ENCODE measurements around the gene DSC3.
A peak's percentile ranks its signal among the peaks of the same experiment; 100 is the strongest.

Gene DSC3

DNA sequence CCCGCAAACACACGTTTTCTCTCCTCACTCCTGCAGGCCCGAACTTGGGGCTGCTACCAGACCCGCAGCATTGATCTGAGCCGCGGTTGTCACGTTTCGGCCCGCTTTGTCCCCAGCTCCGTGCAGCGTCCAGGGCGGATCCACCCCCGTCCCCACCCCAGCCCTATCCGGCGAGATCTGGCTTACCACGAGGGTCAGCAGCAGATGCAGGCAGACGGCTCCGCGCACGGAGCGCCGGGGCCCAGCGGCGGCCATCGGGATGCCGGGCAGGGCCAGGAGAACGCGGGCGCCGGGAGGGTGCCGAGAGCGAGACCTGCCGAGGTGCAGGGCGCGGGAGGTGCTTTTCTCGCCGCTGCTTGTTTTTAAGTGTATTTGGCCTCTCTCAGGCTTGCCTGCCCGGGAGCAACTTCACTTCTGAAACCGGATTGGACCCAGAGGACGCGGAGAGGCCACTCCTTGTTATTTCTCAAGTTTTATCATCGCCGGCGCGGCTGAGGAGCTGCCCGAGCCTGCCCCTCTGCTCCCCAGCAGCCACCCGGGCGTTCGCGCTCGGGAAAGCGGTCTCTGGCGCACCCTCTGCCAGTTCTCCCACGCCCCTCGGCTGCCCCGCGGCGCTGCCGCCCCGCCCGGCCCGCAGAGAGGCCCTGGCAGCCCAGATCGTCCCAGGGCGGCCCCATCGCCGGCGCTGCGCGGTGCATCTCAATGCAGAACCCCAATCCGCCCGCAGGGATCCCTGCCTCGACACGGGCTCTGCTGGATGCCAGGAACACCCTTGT lies at the start of gene DSC3:
TSS of gene DSC3 (minus strand) at position 337 of the 776 bp plus-strand sequence. CDS start at position 255, 82 bp downstream.
- DNase-seq = peak; percentile 20

GRCh38 chr18:31091350-31091749 lies 48.8 kb upstream of the DSC3 start:
- DNase-seq = no peak

DNA sequence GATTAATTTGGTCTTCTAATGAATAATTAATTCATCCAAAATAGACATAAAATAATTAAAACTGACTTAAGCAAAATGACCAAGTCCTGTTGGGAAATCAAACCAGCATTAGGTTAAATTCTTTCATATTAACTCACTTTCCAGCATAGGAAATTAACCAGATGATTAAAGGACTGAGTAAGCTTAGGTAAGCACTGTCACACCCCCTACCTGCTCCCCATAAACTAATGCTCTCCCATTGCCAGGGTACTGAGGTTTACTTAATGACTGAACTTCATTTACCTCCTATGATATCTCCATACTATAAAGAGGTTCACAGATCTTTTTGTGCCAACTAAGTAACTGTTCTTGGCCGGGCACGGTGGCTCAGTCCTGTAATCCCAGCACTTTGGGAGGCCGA lies 46.0 kb upstream of the DSC3 start:
- no peak for DNase-seq

DNA sequence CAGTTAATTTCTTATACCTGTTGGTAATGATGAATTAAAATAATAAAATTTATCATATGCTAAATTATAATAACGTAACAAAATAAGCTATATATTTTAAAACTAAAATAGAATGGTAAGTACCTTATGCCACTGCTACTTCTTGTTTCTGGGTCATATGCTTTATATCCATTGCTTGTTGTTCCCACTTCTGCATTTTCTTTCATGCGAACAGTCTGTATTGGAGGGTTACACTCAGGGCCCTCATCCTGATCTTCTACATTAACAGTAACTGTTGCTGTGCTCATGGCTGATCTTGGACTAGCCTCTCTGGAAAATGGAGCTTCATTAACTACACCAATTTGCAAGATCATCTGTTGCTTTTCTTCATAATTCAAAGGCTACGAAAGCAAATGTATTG lies 37.4 kb upstream of the DSC3 start:
- no peak for DNase-seq

GRCh38 chr18:31077878-31078277 lies 35.3 kb upstream of the DSC3 start:
- DNase-seq = no peak

DNA sequence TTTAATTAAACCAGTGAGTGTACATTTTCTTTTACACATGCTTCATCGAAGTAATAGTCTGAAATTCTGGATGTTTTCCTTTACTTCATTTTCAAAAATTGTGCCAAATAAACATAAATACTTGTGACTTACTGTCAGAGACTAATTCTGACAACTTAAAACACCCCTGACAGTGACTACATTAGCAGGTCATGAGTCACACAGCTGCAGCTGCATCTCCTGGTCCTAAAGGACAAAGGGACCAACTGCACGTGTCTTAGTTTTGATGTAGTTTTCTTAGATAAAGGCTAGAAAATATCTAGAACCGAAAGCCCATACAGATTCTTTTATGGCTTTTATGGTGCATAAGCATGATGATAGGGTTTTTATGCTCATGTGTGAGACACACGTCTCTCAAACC lies 29.6 kb upstream of the DSC3 start:
- DNase-seq = no peak

GRCh38 chr18:31070206-31070605 lies 27.7 kb upstream of the DSC3 start:
- no peak for DNase-seq

- DNase-seq = no peak
Measured at GRCh38 chr18:31066266-31066665, 23.7 kb upstream of the DSC3 start.

- no peak for DNase-seq
Measured at GRCh38 chr18:31065036-31065773, 22.7 kb upstream of the DSC3 start.

DNA sequence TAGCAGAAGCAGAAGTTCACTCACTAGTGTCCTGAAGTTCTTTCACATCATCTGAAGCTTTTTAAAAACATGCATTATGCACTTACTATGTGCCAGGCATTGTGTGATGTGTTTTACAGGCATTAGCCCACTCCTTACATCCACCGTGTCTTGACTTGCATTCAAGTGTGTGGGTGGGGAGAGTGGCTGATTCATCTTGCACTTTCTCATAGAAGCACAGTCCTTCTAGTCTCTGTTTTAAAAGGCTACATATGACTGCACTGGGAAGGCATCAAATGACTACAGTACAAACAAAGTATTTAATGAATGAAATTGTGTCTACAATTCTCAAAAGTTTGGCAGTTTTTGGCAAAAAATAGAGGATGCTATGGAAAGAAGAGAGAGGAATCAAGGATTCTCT lies 21.6 kb upstream of the DSC3 start:
- DNase-seq = no peak

DNA sequence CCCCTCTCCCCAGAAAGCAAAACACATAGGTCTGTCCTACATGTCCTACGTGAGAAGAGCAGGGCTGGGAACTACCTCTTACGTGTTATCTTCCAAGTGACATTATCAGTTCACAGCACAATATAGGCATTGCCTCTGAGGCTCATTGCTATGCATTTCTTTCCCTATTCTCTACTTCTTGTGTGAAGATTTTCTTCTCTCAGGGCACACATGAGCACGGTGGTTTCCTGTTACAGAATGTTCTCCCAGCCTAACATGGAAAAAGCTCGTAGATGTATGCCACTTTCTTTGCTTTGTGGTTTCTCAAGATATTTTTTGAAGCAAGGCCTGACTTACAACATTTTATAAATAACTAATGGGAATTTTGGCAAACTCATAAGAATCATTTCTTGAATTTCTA lies 19.4 kb upstream of the DSC3 start:
- DNase-seq = no peak

DNA sequence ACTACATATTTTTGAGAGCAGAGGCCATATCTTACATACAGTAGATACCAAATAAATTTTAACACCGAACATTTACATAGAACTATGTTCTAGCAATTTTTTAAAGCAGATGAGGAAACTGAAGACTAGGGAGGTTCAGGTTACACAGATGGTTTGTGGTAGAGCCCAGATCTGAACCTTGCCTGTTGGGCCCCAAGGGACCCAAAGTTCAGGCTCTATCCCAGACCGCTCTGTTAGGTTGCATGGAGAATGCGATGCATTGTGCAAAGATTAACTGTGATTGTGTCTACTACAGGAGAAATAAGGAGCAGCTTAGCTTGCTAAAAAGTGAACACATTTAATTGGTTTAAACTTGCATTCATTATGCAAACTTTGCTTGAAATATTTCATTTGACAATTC lies 16.4 kb upstream of the DSC3 start:
- DNase-seq = no peak

DNA sequence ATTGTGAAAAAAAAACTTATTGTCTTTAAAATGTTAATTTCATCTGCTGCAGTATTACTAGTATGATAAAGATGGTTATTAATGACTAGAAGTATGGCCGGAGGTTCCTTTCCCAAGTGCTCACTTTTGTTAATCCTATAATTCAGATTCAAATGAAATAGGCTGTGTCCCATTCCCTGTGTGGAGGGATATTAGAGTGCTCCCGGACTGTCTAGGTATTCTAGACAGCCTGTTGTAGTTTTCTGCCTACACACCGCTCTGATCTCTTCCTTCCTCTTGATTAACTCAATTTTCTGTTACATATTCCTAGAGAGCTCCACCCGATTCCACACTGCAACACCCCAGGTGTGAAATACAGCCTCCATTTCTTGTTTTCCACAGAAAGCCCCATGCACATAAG lies 15.4 kb upstream of the DSC3 start:
- DNase-seq = no peak

GRCh38 chr18:31057051-31057450 lies 14.5 kb upstream of the DSC3 start:
- DNase-seq = no peak

DNA sequence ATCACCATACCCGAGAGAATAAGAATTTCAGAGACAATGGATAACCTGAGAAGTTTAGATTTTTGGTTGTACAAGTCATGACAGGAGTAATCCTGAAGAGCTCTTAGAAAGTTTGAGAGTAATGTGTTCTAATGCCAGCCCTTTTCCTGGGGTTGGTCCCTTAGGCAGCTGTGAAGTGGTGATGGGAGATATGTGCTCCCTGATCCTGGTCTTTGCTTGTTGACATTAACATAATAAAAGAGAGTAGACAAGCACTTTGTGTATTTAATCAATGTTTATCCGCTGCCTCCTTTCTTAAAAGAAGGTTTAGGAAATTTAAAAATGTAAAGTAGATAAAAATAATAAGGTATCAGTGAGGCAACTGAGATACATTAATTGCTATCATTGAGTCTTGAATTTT lies 13.8 kb upstream of the DSC3 start:
- DNase-seq = no peak

DNA sequence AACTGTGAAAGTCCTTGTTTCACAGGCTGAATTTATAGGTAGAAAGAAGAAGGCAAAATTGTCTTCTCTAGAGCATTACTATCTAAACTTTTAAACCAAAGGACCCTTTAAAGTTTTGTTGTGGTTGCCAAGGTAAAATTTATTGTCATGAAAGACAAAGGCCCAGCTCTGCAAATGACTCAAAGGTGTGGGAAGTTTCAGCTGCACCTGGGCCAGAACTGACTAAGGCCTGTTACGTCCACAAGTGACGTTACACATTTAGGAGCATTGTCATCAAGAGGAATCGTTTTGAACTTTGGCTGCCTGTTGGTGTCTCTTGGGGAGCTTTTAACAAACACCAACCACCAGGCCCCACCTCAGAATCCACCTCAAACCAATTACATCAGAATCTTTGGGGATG lies 8.1 kb upstream of the DSC3 start:
- DNase-seq = no peak

DNA sequence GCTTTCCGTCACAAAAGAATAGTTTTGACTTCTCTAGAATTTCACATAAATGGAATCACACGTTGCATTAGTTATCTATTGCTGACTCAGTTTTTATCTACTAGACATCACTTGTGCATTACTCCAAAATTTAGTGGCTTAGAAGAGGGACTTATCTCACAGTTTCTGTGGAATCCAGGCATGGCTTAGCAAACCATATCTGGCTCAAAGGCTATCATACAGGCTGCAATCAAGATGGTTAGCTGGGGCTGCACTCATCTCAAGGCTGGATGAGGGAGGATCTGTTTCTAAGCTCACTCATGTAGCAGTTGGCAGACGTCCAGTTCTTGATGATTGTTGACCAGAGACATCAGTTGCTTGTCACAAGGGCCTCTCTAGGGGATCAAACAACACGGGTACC lies 6.6 kb upstream of the DSC3 start:
- peak; percentile 23 for DNase-seq

GRCh38 chr18:31048216-31048615 lies 5.7 kb upstream of the DSC3 start:
- no peak for DNase-seq

GRCh38 chr18:31046916-31047315 lies 4.4 kb upstream of the DSC3 start:
- DNase-seq = no peak

- DNase-seq = no peak
Measured at GRCh38 chr18:31045599-31045998, 3.1 kb upstream of the DSC3 start.

DNA sequence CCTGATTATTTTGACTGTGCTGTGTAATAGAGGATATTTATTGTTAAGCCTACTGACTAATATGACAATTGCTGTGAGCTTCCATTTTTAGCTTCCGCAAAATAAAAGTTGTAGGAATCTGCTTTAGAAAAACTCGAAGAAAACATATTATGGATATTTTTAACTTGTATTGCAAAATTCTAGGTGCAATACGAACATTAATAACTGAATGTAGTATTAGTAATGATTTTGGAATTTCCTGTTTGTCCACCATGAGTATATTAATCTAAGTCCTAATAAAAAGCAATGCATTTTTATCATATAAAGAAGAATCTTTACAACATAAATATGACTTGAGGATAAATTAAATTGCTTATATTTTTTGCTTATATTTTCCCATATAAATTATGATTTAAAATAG lies 2.4 kb upstream of the DSC3 start:
- DNase-seq = no peak

- DNase-seq = no peak
Measured at GRCh38 chr18:31043709-31044108, 1.2 kb upstream of the DSC3 start.

GRCh38 chr18:31042084-31042405 lies 497 bp downstream of the DSC3 start:
- DNase-seq = no peak

GRCh38 chr18:31041271-31042083 lies 1.1 kb downstream of the DSC3 start:
- DNase-seq = peak; percentile 8

All from NCI-H82 (cell line).